Measurements from ENCODE around the gene CCDC170.

DNA sequence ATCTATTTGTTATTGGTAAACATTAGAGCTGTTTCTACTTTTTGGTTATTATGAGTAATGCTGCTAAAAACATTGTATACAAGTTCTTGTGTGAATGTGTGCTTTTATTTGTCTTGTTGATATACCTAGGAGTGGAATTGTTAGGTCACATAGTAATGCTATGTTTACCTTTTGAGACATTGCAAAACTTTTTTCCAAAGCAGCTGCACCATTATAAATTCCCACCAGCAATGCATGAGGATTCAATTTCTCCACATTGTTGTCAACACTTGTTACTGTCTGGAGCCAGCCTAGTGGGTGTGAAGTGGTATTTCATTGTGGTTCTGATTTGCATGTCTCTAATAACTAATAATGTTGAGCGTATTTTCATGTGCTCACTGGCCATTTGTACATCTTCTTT lies 145.9 kb downstream of the CCDC170 start:
- TF ChIP-seq CTCF (IDR thresholded peaks at IDR 0.05; ENCODE audit: low read depth, low read length, missing input control) (no peak), JUND (IDR thresholded peaks at IDR 0.05) (peak in 1 of 2 donors; percentile 34), TAF1 (conservative IDR thresholded peaks at IDR 0.05) (no peak), EGR1 (IDR thresholded peaks at IDR 0.05; ENCODE audit: low read depth in 2 of 2) (peak in 1 of 2 donors; percentile 32), RXRA (IDR thresholded peaks at IDR 0.05) (peak; percentile 12 to 34)
- TF ChIP-seq, protein P1, sequence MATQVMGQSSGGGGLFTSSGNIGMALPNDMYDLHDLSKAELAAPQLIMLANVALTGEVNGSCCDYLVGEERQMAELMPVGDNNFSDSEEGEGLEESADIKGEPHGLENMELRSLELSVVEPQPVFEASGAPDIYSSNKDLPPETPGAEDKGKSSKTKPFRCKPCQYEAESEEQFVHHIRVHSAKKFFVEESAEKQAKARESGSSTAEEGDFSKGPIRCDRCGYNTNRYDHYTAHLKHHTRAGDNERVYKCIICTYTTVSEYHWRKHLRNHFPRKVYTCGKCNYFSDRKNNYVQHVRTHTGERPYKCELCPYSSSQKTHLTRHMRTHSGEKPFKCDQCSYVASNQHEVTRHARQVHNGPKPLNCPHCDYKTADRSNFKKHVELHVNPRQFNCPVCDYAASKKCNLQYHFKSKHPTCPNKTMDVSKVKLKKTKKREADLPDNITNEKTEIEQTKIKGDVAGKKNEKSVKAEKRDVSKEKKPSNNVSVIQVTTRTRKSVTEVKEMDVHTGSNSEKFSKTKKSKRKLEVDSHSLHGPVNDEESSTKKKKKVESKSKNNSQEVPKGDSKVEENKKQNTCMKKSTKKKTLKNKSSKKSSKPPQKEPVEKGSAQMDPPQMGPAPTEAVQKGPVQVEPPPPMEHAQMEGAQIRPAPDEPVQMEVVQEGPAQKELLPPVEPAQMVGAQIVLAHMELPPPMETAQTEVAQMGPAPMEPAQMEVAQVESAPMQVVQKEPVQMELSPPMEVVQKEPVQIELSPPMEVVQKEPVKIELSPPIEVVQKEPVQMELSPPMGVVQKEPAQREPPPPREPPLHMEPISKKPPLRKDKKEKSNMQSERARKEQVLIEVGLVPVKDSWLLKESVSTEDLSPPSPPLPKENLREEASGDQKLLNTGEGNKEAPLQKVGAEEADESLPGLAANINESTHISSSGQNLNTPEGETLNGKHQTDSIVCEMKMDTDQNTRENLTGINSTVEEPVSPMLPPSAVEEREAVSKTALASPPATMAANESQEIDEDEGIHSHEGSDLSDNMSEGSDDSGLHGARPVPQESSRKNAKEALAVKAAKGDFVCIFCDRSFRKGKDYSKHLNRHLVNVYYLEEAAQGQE (IDR thresholded peaks at IDR 0.05): peak; percentile 26
- TF ChIP-seq, protein P2, sequence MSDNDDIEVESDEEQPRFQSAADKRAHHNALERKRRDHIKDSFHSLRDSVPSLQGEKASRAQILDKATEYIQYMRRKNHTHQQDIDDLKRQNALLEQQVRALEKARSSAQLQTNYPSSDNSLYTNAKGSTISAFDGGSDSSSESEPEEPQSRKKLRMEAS (IDR thresholded peaks at IDR 0.05): peak; percentile 34
